Spleen (tissue), 11 donors: ENCODE results near the gene BRF1. TPM values are rescaled to one million over a fixed set of nuclear protein-coding genes. Genes with fewer than 3 reads are reported as not detected.
A peak's percentile ranks its signal among the peaks of the same experiment; 100 is the strongest.

ENCODE experiments used
- DNase-seq: peaks from one replicate; pipeline ENCODE4 v3.0.0-alpha.2; 2020
- H3K27ac ChIP-seq, 8 donors: fragments of 200-600 bp; sonication (generic) in 7 of 8; 1 replicate in 4 of 8; 2 replicates in 4 of 8; pipeline versions ENCODE4 v1.5.0 to v1.8.0; 2016 to 2021; ENCODE audit warnings: inconsistent platforms in 4 of 8, mild to moderate bottlenecking in 4 of 8, moderate library complexity in 1 of 8
- H3K27me3 ChIP-seq, 7 donors: fragments of 200-600 bp; sonication (generic) in 6 of 7; replicated peaks in 1 of 7; 1 replicate in 4 of 7; 2 replicates in 3 of 7; pipeline versions ENCODE4 v1.5.0 to v1.8.0; 2016 to 2021; ENCODE audit warnings: inconsistent platforms in 3 of 7, mild to moderate bottlenecking in 1 of 7
- H3K36me3 ChIP-seq, 6 donors: fragments of 200-600 bp; sonication (generic) in 5 of 6; 1 replicate in 4 of 6; 2 replicates in 2 of 6; pipeline versions ENCODE4 v1.5.0 to v1.8.0; 2016 to 2021; ENCODE audit warnings: inconsistent platforms in 2 of 6
- H3K4me1 ChIP-seq, 6 donors: fragments of 200-600 bp; sonication (generic) in 5 of 6; 1 replicate in 3 of 6; 2 replicates in 3 of 6; pipeline versions ENCODE4 v1.5.0 to v1.8.0; 2016 to 2021; ENCODE audit warnings: inconsistent platforms in 3 of 6
- H3K4me3 ChIP-seq, 8 donors: fragments of 200-600 bp; sonication (generic) in 7 of 8; 1 replicate in 4 of 8; 2 replicates in 4 of 8; pipeline versions ENCODE4 v1.5.0 to v1.8.0; 2016 to 2021; ENCODE audit warnings: inconsistent platforms in 4 of 8, mild to moderate bottlenecking in 4 of 8, moderate library complexity in 2 of 8
- H3K9me3 ChIP-seq, 8 donors: fragments of 200-600 bp; sonication (generic) in 7 of 8; 1 replicate in 4 of 8; 2 replicates in 4 of 8; pipeline versions ENCODE4 v1.5.0 to v1.8.0; 2016 to 2021; ENCODE audit warnings: inconsistent platforms in 4 of 8
- CTCF ChIP-seq, 11 experiments: fragments of 200-600 bp in 7 of 11; fragments of 450-650 bp in 4 of 11; sonication (generic) in 4 of 11; IDR thresholded peaks in 8 of 11; conservative IDR thresholded peaks in 3 of 11; 1 replicate in 7 of 11; 2 replicates in 4 of 11; pipeline versions ENCODE4 v1.4.0 to v1.8.0; 2016 to 2021; ENCODE audit warnings: antibody characterized with exemption in 11 of 11, inconsistent platforms in 4 of 11, mild to moderate bottlenecking in 1 of 11
- POLR2A ChIP-seq, 3 donors: fragments of 450-650 bp; IDR thresholded peaks; one replicate each; pipeline ENCODE4 v1.5.1; 2017; ENCODE audit warnings: antibody characterized with exemption in 3 of 3, mild to moderate bottlenecking in 1 of 3
- POLR2AphosphoS5 ChIP-seq, 3 donors: sonication (generic); formaldehyde crosslinking; IDR thresholded peaks; one replicate each; pipeline ENCODE4 v1.5.1; 2017; ENCODE audit warnings: antibody characterized with exemption in 3 of 3
- WGBS, 5 donors: extraction: QIAGEN DNeasy Blood & Tissue Kit in 3 of 5; methylation state at CpG; one replicate each; pipeline versions ENCODE4 v1.1.5 to v1.1.7; 2013 to 2018; 5-methylcytosine and 5-hydroxymethylcytosine counted together
- intact Hi-C: fragments of 100-400 bp; cut with DNase I; formaldehyde crosslinking; loops from one replicate; pipeline ENCODE4 v1.15.0; 2023; ENCODE audit warnings: low total_unique reads
- polyA plus RNA-seq, 3 donors: library from polyadenylated mRNA; stranded (reverse); fragments of 200-250 nt; gene quantifications; one replicate each; pipeline ENCODE4 v1.2.1, GENCODE V29; 2013
- total RNA-seq, 7 donors: library from RNA; depleted of rRNA in 3 of 7; stranded (reverse); fragments of >200 nt in 3 of 7; fragmentation: NEBNext Ultra II Directional in 4 of 7; extraction: Animal tissue kit (Norgen Biotek cat#: 25700) in 4 of 7; gene quantifications; one replicate each; pipeline versions ENCODE4 v1.1.0 to v1.2.1, GENCODE V29; 2016 to 2021
- donor health status: healthy with polysubstance abuse.
- donor health status: DM: no; HTN: no; CAD: no; lungs with moderate emphysema.
- donor health status: DM: no; HTN: no; CAD: no.
- donor health status: Bipolar disorder and iron deficiency.
- donor health status: healthy.
- donor health status: DM: no; HTN: no; CAD: no.
- donor health status: DM: yes; HTN: yes; CAD: no.

The BRF1 gene
- total and polyA plus RNA-seq, 10 donors: 16.2 to 71.2 (median 49.8) TPM

- intact Hi-C loops: no loop called here
- H3K27me3 ChIP-seq: no peaks in the 10 kb centered on the region
- no peak for DNase-seq
- no peaks in the 10 kb centered on the region for H3K36me3 ChIP-seq
- H3K4me3 ChIP-seq: no peak overlapping the region
- WGBS, 5 donors: 92 to 98% (median 93%) methylated on average over 8 of the region's 8 CpGs
- no peaks in the 10 kb centered on the region for H3K9me3 ChIP-seq
- no peak for TF ChIP-seq CTCF (IDR thresholded peaks at IDR 0.05 in 8 of 11, conservative IDR thresholded peaks at IDR 0.05 in 3 of 11)
- no peak for TF ChIP-seq POLR2AphosphoS5 (IDR thresholded peaks at IDR 0.05)
- no peak for TF ChIP-seq POLR2A (IDR thresholded peaks at IDR 0.05)
- H3K27ac ChIP-seq: no peak overlapping the region
- H3K4me1 ChIP-seq: peaks cover 0 to 26% (median 17%) of the 10 kb centered on the region in 6 donors
These were observed 8.6 kb upstream of the BRF1 start for GRCh38 chr14:105309371-105309770.

- Histone ChIP-seq H3K27me3 (no peaks in the 10 kb centered on the region), H3K27ac (no peak overlapping the region), H3K4me1 (peaks cover 0 to 14% (median 7%) of the 10 kb centered on the region in 6 donors), H3K36me3 (no peaks in the 10 kb centered on the region), H3K4me3 (no peak overlapping the region), H3K9me3 (no peaks in the 10 kb centered on the region)
- TF ChIP-seq POLR2A (IDR thresholded peaks at IDR 0.05) (no peak), CTCF (IDR thresholded peaks at IDR 0.05 in 8 of 11, conservative IDR thresholded peaks at IDR 0.05 in 3 of 11) (no peak), POLR2AphosphoS5 (IDR thresholded peaks at IDR 0.05) (no peak)
- no peak for DNase-seq
- 82 to 95% (median 85%) methylated on average over 4 of the region's 4 CpGs for WGBS, 5 donors
- intact Hi-C loops: no loop called here
These were observed 6.4 kb upstream of the BRF1 start for GRCh38 chr14:105307052-105307727.

GRCh38 chr14:105305791-105306190, 5.0 kb upstream of the BRF1 start:
- DNase-seq: no peak
- intact Hi-C loops: no loop called here
- no peaks in the 10 kb centered on the region for H3K36me3 ChIP-seq
- peak overlapping the region in 1 of 8 donors; percentile 36 for H3K27ac ChIP-seq
- no peaks in the 10 kb centered on the region for H3K9me3 ChIP-seq
- no peak for TF ChIP-seq POLR2A (IDR thresholded peaks at IDR 0.05)
- TF ChIP-seq CTCF (IDR thresholded peaks at IDR 0.05 in 8 of 11, conservative IDR thresholded peaks at IDR 0.05 in 3 of 11): no peak
- no peak for TF ChIP-seq POLR2AphosphoS5 (IDR thresholded peaks at IDR 0.05)
- no peaks in the 10 kb centered on the region for H3K27me3 ChIP-seq
- peaks cover 0 to 22% (median 14%) of the 10 kb centered on the region in 6 donors for H3K4me1 ChIP-seq
- no peak overlapping the region for H3K4me3 ChIP-seq
- WGBS, 5 donors: 76 to 84% (median 77%) methylated on average over 9 of the region's 9 CpGs

GRCh38 chr14:105305345-105305744, 4.5 kb upstream of the BRF1 start:
- intact Hi-C loops: no loop called here
- WGBS, 5 donors: 57 to 65% (median 61%) methylated on average over 9 of the region's 9 CpGs

More at GRCh38 chr14:105305345-105305744, 4.5 kb upstream of the BRF1 start:
- Histone ChIP-seq H3K36me3 (no peaks in the 10 kb centered on the region), H3K9me3 (no peaks in the 10 kb centered on the region), H3K27ac (peak overlapping the region in 1 of 8 donors; percentile 36), H3K4me1 (peaks cover 0 to 23% (median 14%) of the 10 kb centered on the region in 6 donors), H3K4me3 (no peak overlapping the region), H3K27me3 (no peaks in the 10 kb centered on the region)
- DNase-seq: no peak
- TF ChIP-seq CTCF (IDR thresholded peaks at IDR 0.05 in 8 of 11, conservative IDR thresholded peaks at IDR 0.05 in 3 of 11) (no peak), POLR2A (IDR thresholded peaks at IDR 0.05) (no peak)
